Small intestine (tissue), 7 donors: Measurements from ENCODE around the gene SFXN2. TPM values are rescaled to one million over a fixed set of nuclear protein-coding genes. Genes with fewer than 3 reads are reported as not detected.

Source experiments
- DNase-seq, 2 donors: peaks; one replicate each; pipeline versions ENCODE4 v3.0.0 to v3.0.0-alpha.2; 2013
- FAIRE-seq: peaks from 2 replicates; lab custom pipeline; 2012; peaks lifted over from hg19 to GRCh38; lab: Jason Lieb, UNC
- H3K27ac ChIP-seq, 3 donors: one replicate each; pipeline ENCODE4 v1.5.1; 2013; ENCODE audit warnings: low read length in 2 of 3, mild to moderate bottlenecking in 2 of 3, control low read depth in 1 of 3, inconsistent platforms in 1 of 3, low read depth in 1 of 3, moderate library complexity in 1 of 3
- H3K27me3 ChIP-seq, 3 donors: one replicate each; pipeline ENCODE4 v1.6.1; 2013; ENCODE audit warnings: low read length in 3 of 3, inconsistent platforms in 1 of 3; ENCODE audit not compliant: control insufficient read depth in 3 of 3, insufficient read depth in 3 of 3
- H3K36me3 ChIP-seq, 3 donors: one replicate each; pipeline ENCODE4 v1.6.1; 2013; ENCODE audit warnings: low read length in 3 of 3, inconsistent platforms in 1 of 3, low read depth in 1 of 3, mild to moderate bottlenecking in 1 of 3, moderate library complexity in 1 of 3; ENCODE audit not compliant: control insufficient read depth in 3 of 3, insufficient read depth in 2 of 3
- H3K4me1 ChIP-seq, 3 donors: one replicate each; pipeline ENCODE4 v1.6.1; 2013; ENCODE audit warnings: low read length in 2 of 3, inconsistent platforms in 1 of 3, low read depth in 1 of 3, mild to moderate bottlenecking in 1 of 3, moderate library complexity in 1 of 3; ENCODE audit not compliant: control insufficient read depth in 3 of 3, insufficient read depth in 2 of 3
- H3K4me3 ChIP-seq, 3 donors: one replicate each; pipeline ENCODE4 v1.5.1; 2013; ENCODE audit warnings: low read length in 3 of 3, control low read depth in 1 of 3, inconsistent platforms in 1 of 3, low read depth in 1 of 3, mild to moderate bottlenecking in 1 of 3, moderate library complexity in 1 of 3
- H3K9me3 ChIP-seq, 2 donors: one replicate each; pipeline ENCODE4 v1.6.1; 2013; ENCODE audit warnings: low read depth in 1 of 2, low read length in 1 of 2; ENCODE audit not compliant: control insufficient read depth in 2 of 2, insufficient read depth in 1 of 2
- WGBS, 3 donors: extraction: QIAGEN DNeasy Blood & Tissue Kit; methylation state at CpG; one replicate each; pipeline ENCODE4 v1.1.7; 2013; 5-methylcytosine and 5-hydroxymethylcytosine counted together
- polyA plus RNA-seq, 4 donors: library from polyadenylated mRNA; stranded (reverse) in 3 of 4; unstranded in 1 of 4; fragments of 200-250 nt in 3 of 4; fragments of 120-200 nt in 1 of 4; gene quantifications; one replicate each; pipeline versions ENCODE4 v1.2.1 to v1.2.3, GENCODE V29; 2013
- donor health status: healthy with polysubstance abuse.
- donor health status: control.
- donor health status: control.
- donor health status: Bipolar disorder and iron deficiency.
- donor health status: healthy.

Gene SFXN2
- polyA plus RNA-seq, 4 donors, result 2.0 to 31.2 (median 10.9) TPM

DNA sequence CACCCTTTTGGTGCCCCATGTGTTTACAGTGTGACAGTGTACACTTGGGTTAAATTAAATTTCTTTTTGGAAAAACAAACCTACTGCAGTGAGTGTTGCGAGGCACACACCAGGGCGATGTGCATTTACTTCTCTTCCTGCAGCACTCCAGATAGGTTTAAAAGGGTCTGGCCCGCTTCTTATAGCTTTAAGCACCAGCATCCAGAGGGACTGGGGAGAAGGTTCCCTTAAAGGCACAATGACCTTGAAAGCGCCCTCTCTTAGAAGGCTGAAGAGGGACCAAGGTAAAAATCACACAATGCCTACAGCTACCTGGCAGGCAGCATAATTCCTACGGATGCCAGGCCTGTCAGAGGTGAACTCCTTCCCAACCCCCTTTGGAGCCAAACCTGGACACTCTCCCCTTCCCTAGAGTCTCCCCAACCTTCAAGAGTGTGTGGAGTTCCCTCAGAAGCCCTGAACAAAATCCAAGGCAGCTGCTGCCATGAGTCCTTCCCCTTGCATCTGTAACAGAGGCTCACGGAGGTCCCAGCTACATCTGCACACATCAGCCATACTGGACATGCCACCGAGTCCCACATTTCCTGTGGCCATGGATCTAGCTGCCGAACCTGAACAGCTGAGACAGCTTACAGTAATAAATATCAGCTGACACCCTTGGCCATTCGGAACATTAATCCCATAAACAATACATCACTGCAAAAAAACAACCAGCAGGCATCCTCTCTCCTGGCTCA, 36.9 kb upstream of the SFXN2 start:
- peak overlapping the region in 2 of 3 donors; percentile 4 to 29 for H3K27ac ChIP-seq
- H3K9me3 ChIP-seq, result peaks cover 0 to 2% of the 10 kb centered on the region in 2 donors
- 67 to 80% (median 68%) methylated on average over 9 of the region's 9 CpGs for WGBS, 3 donors
- no peak overlapping the region for H3K4me3 ChIP-seq
- no peaks in the 10 kb centered on the region for H3K27me3 ChIP-seq
- H3K36me3 ChIP-seq, result peaks cover 0 to 19% (median 0%) of the 10 kb centered on the region in 3 donors
- H3K4me1 ChIP-seq, result peaks cover 0 to 33% (median 4%) of the 10 kb centered on the region in 3 donors
- DNase-seq (no peak), FAIRE-seq (no peak)

DNA sequence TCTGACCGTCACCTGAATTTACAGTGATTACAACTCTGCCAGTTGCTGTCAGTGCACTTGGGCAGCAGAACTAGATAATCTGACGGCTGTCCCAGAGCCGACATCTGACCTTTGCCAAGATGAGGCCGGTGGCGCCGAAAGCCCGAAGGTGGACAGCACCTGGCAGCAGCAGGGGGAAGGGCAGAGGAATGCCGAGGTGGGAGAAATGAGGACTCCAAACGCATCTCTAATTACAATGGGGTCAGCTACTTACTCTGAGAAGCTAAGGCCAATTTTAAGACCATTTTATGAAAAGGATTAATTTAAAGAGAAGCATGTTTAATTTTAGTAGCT, 36.4 kb upstream of the SFXN2 start:
- Histone ChIP-seq H3K27me3 (no peaks in the 10 kb centered on the region), H3K27ac (no peak overlapping the region), H3K4me1 (peaks cover 0 to 33% (median 4%) of the 10 kb centered on the region in 3 donors), H3K9me3 (peaks cover 0 to 2% of the 10 kb centered on the region in 2 donors), H3K36me3 (peaks cover 0 to 20% (median 0%) of the 10 kb centered on the region in 3 donors), H3K4me3 (no peak overlapping the region)
- 35 to 73% (median 57%) methylated on average over 9 of the region's 9 CpGs for WGBS, 3 donors
- FAIRE-seq (no peak), DNase-seq (no peak)

DNA sequence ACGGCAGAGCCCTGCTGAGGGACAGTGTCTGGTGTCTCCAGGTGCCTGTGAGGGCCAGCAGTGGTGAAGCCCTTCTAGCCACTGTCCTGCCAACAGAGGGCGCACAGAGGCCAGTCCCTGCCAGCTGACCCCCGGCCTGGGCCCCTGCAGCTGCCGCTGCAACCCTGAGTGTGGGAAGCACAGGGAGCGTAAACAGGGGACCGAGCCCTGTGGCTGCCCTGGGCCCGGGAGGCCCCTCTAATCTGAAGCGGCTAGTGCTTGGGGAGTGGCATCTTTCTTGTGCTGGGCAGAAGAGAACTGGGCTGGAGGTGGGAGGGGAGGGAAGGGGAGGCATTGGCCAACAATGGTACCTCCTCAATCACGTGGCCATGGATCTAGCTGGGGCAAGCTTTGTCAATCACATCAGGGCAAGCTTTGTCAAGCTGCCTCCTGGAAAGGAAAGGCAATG, 35.6 kb upstream of the SFXN2 start:
- no peak overlapping the region for H3K4me3 ChIP-seq
- no peak for FAIRE-seq

DNA sequence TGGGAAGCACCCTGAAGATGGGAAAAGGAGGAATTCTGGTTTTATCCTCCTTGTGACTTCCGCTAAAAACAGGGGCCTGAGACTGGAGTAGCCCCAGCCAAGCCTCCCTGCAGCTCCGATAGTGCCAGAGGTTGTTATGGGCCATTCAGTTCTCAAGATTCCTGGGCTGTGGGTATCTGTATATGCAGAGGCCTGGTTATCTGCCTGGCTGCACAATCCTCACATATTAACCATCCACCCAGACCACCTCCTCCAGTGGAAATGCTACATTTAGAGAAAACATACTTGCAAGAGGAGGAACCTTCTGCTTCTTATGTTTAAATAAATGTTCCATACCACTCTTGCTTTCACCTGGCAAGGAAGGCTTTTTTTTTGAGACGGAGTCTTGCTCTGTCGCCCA, 34.8 kb upstream of the SFXN2 start:
- Histone ChIP-seq H3K4me3 (no peak overlapping the region), H3K27me3 (no peaks in the 10 kb centered on the region), H3K9me3 (peaks cover 0 to 2% of the 10 kb centered on the region in 2 donors), H3K27ac (no peak overlapping the region), H3K4me1 (peaks cover 0 to 24% (median 1%) of the 10 kb centered on the region in 3 donors), H3K36me3 (peaks cover 0 to 20% (median 0%) of the 10 kb centered on the region in 3 donors)
- WGBS, 3 donors, result 95 to 97% (median 96%) methylated on average over 4 of the region's 4 CpGs
- no peak for DNase-seq
- FAIRE-seq, result no peak

More for the DNA sequence above, 35.6 kb upstream of the SFXN2 start:
- peaks cover 0 to 31% (median 4%) of the 10 kb centered on the region in 3 donors for H3K4me1 ChIP-seq
- DNase-seq, result peak; percentile 57 to 83
- H3K27ac ChIP-seq, result no peak overlapping the region
- H3K36me3 ChIP-seq, result peaks cover 0 to 20% (median 0%) of the 10 kb centered on the region in 3 donors
- no peaks in the 10 kb centered on the region for H3K27me3 ChIP-seq
- peaks cover 0 to 2% of the 10 kb centered on the region in 2 donors for H3K9me3 ChIP-seq
- WGBS, 3 donors, result 9 to 21% (median 18%) methylated on average over 9 of the region's 9 CpGs

DNA sequence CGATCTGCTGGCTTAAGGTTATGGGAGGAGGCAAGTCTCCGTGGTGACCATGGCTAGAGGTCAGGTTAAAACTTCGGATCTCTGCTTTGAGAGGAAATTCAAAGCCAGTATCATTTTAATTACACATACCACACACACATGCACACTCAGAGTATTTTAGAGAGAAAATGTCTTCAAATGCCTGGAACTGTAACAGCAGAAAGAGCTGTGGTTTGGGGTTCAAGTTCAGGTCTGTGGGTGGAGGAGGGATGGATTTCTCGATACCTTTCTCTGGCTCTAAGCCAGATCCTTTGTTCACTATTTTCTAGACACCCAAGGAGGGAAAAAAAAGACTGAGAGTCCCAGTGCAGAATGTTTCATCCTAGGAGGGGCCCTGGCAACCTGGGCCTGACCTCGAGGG, 32.7 kb upstream of the SFXN2 start:
- peaks cover 0 to 10% (median 0%) of the 10 kb centered on the region in 3 donors for H3K4me1 ChIP-seq
- FAIRE-seq, result no peak
- no peak for DNase-seq
- peaks cover 0 to 18% (median 0%) of the 10 kb centered on the region in 3 donors for H3K36me3 ChIP-seq
- H3K4me3 ChIP-seq, result no peak overlapping the region
- H3K9me3 ChIP-seq, result peaks cover 0 to 2% of the 10 kb centered on the region in 2 donors
- no peaks in the 10 kb centered on the region for H3K27me3 ChIP-seq
- WGBS, 3 donors, result 79 to 83% (median 83%) methylated on average over 5 of the region's 5 CpGs
- H3K27ac ChIP-seq, result no peak overlapping the region

DNA sequence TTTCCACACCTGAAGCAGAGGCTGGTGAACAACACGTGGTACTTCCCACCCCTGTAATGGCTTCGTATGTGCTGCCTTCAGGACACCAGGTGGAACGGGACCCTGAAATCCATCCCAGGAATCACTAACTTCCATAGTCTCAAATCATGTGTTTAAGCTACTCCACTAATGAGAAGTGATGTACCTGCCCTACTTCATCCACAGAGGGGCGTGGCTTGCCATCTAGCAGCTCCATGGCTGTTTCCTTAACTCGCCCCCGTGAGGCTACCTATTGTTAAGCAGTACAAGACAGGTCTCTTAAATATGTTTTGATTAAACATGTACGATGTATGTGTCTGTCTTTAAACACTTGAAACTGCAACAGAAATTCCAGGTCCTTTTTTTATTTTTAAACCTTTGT, 32.0 kb upstream of the SFXN2 start:
- no peak overlapping the region for H3K27ac ChIP-seq
- H3K9me3 ChIP-seq, result peaks cover 0 to 2% of the 10 kb centered on the region in 2 donors
- FAIRE-seq, result no peak
- peaks cover 0 to 16% (median 0%) of the 10 kb centered on the region in 3 donors for H3K36me3 ChIP-seq
- no peak overlapping the region for H3K4me3 ChIP-seq
- H3K27me3 ChIP-seq, result no peaks in the 10 kb centered on the region
- WGBS, 3 donors, result 69 to 86% (median 85%) methylated on average over 7 of the region's 7 CpGs
- peaks cover 0 to 6% (median 0%) of the 10 kb centered on the region in 3 donors for H3K4me1 ChIP-seq
- DNase-seq, result no peak

DNA sequence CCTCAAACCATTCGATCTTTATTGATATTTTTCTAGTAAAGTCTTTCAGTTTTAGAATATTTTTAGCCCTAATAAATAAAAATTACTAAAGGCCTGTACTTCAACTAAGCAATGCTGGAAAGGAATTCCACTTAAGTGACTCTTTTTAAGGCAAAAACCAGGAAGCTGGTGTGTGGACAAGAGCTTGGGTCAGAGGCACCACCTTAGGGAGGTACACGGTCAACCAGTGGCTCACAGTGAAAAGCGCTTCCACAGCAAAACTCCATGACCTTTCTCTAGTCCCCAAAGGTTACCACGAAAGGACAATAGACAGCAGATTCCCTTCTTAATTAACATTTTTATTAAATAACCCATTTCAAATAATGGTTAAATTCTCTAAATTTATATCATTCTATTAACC, 31.5 kb upstream of the SFXN2 start:
- Histone ChIP-seq H3K36me3 (peaks cover 0 to 16% (median 0%) of the 10 kb centered on the region in 3 donors), H3K4me1 (peaks cover 0 to 6% (median 0%) of the 10 kb centered on the region in 3 donors), H3K27ac (no peak overlapping the region), H3K9me3 (peaks cover 0 to 2% of the 10 kb centered on the region in 2 donors), H3K4me3 (no peak overlapping the region), H3K27me3 (no peaks in the 10 kb centered on the region)
- WGBS, 3 donors, result 90 to 95% (median 92%) methylated on average over 4 of the region's 4 CpGs
- DNase-seq (no peak), FAIRE-seq (no peak)

DNA sequence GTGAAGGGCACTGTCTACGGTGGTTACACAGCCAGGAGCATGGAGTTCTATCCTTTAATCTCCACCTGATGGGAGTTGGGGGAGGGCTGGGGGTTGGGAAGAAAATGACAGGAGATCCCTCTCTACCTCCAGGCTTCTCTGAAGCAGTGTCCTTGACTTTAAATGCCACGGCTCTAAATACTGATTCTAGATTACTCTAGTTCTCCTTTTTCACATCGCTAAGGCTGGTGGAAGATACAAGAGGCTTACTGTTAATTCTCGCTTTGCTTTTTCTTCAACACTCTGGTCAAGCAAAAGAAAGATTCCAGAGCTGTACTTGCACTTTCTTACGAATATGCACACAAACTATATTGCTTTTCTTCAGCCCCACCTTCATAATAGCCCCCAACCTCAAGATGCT, 30.7 kb upstream of the SFXN2 start:
- 90 to 94% (median 90%) methylated on average over 5 of the region's 5 CpGs for WGBS, 3 donors
- DNase-seq, result no peak
- Histone ChIP-seq H3K36me3 (peaks cover 0 to 16% (median 0%) of the 10 kb centered on the region in 3 donors), H3K4me3 (no peak overlapping the region), H3K27ac (no peak overlapping the region), H3K9me3 (peaks cover 0 to 2% of the 10 kb centered on the region in 2 donors), H3K4me1 (peaks cover 0 to 6% (median 0%) of the 10 kb centered on the region in 3 donors), H3K27me3 (no peaks in the 10 kb centered on the region)
- no peak for FAIRE-seq
